Measurements from ENCODE around the gene ANKS6.

GRCh38 chr9:98797491-98797890 is 1.1 kb upstream of the ANKS6 start:
- TF ChIP-seq, protein P1, sequence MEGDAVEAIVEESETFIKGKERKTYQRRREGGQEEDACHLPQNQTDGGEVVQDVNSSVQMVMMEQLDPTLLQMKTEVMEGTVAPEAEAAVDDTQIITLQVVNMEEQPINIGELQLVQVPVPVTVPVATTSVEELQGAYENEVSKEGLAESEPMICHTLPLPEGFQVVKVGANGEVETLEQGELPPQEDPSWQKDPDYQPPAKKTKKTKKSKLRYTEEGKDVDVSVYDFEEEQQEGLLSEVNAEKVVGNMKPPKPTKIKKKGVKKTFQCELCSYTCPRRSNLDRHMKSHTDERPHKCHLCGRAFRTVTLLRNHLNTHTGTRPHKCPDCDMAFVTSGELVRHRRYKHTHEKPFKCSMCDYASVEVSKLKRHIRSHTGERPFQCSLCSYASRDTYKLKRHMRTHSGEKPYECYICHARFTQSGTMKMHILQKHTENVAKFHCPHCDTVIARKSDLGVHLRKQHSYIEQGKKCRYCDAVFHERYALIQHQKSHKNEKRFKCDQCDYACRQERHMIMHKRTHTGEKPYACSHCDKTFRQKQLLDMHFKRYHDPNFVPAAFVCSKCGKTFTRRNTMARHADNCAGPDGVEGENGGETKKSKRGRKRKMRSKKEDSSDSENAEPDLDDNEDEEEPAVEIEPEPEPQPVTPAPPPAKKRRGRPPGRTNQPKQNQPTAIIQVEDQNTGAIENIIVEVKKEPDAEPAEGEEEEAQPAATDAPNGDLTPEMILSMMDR (IDR thresholded peaks at IDR 0.05; ENCODE audit: borderline replicate concordance, extremely low read depth, low read length, poor library complexity, severe bottlenecking) = no peak
- no peak for TF ChIP-seq EZH2 (IDR thresholded peaks at IDR 0.05; ENCODE audit: borderline replicate concordance, low read depth, low read length, severe bottlenecking)

Measured in DND-41 (cell line).